Renal cortical epithelial cell (primary cell): ENCODE data around the gene THRB. TPM values are rescaled to one million over a fixed set of nuclear protein-coding genes. Genes with fewer than 3 reads are reported as not detected.

Experiments
- DNase-seq: peaks from one replicate; pipeline ENCODE4 v3.0.0-alpha.2; 2011; ENCODE audit warnings: low read depth
- total RNA-seq: library from RNA; depleted of rRNA; stranded (reverse); fragments of >200 nt; gene quantifications from 2 replicates; pipeline ENCODE4 v1.2.3, GENCODE V29; 2014

The THRB gene
- total RNA-seq, 1 donor from 2014 or later, result 46.1 TPM

GRCh38 chr3:24379936-24380335 lies 114.7 kb downstream of the THRB start:
- no peak for DNase-seq

- no peak for DNase-seq
Observed at GRCh38 chr3:24378313-24378712, 116.3 kb downstream of the THRB start.

- peak; percentile 38 for DNase-seq
Observed at GRCh38 chr3:24377218-24377993, 117.2 kb downstream of the THRB start.

- no peak for DNase-seq
Observed at GRCh38 chr3:24375947-24376384, 118.7 kb downstream of the THRB start.

- DNase-seq, result peak; percentile 86
Observed at GRCh38 chr3:24374801-24375200, 119.8 kb downstream of the THRB start.

GRCh38 chr3:24373198-24373959 lies 121.3 kb downstream of the THRB start:
- peak; percentile 64 for DNase-seq

GRCh38 chr3:24372559-24373197 lies 122.0 kb downstream of the THRB start:
- no peak for DNase-seq

GRCh38 chr3:24370352-24371090 lies 124.1 kb downstream of the THRB start:
- peak; percentile 67 for DNase-seq

GRCh38 chr3:24368605-24369004 lies 126.0 kb downstream of the THRB start:
- no peak for DNase-seq

- DNase-seq, result peak; percentile 43
Observed at GRCh38 chr3:24367664-24368264, 126.9 kb downstream of the THRB start.

- DNase-seq, result no peak
Observed at GRCh38 chr3:24367216-24367615, 127.4 kb downstream of the THRB start.

GRCh38 chr3:24365168-24365567 lies 129.5 kb downstream of the THRB start:
- peak; percentile 99 for DNase-seq

GRCh38 chr3:24364359-24364758 lies 130.3 kb downstream of the THRB start:
- DNase-seq, result no peak

GRCh38 chr3:24363242-24363641 lies 131.4 kb downstream of the THRB start:
- peak; percentile 93 for DNase-seq

GRCh38 chr3:24361623-24362022 lies 133.0 kb downstream of the THRB start:
- no peak for DNase-seq

GRCh38 chr3:24360957-24361356 lies 133.7 kb downstream of the THRB start:
- DNase-seq, result no peak

GRCh38 chr3:24359645-24360462 lies 134.8 kb downstream of the THRB start:
- no peak for DNase-seq

GRCh38 chr3:24359102-24359501 lies 135.5 kb downstream of the THRB start:
- DNase-seq, result no peak

GRCh38 chr3:24357635-24358034 lies 137.0 kb downstream of the THRB start:
- no peak for DNase-seq

- DNase-seq, result no peak
Observed at GRCh38 chr3:24355806-24356205, 138.8 kb downstream of the THRB start.

GRCh38 chr3:24354230-24354629 lies 140.4 kb downstream of the THRB start:
- DNase-seq, result no peak
